ENCODE measurements around the gene MSI1. TPM values are rescaled to one million over a fixed set of nuclear protein-coding genes. Genes with fewer than 3 reads are reported as not detected.
A peak's percentile ranks its signal among the peaks of the same experiment; 100 is the strongest.

The MSI1 gene
- total and polyA plus RNA-seq, 5 experiments from 2014 or later: not detected

DNA sequence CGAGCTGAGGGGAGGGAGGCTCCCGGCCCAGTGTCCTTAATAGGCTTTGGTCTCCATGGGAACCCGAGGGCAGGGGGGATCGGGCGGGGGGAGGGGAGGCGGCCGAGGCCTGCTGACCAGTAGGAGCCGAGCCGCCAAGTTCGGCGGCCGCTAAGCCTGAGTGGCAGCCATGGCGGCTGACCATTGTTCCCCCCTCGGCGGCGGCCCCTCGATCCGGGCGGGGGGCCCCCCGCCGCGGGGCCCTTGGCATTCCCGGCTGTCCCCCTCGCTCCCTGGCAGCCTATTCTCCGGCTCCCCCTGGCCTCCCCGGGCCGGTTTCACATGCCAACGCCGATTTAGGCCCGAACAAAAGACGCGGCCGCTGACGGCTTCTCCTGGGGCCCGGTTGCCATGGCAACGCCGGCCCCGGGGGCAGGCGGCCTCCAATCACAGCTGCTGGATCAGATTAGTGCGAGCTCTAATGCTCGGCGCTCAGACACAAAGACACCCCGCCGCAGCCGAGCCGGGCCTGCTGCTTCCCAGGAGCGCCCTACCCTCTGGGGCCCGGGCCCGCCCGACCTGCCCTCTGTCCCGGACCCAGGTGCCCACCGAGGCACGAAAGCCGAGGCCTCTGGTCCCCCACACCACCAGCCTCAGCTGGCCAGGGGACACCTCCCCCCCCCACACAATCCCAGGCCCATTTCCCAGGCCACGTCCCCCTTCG is 7.3 kb downstream of the MSI1 start:
- Mint-ChIP-seq H3K9me3 (no peaks in the 10 kb centered on the region), H3K36me3 (no peaks in the 10 kb centered on the region), H3K4me3 (peak overlapping the region in 5 of 10 donors; percentile 10 to 67 (median 26)), H3K27ac (peak overlapping the region in 1 of 10 donors; percentile 84), H3K4me1 (peaks cover 7 to 11% (median 7%) of the 10 kb centered on the region in 4 donors), H3K27me3 (peaks cover 33 to 95% (median 67%) of the 10 kb centered on the region in 5 donors)
- POLR2A ChIA-PET: no interaction called here
- DNase-seq (peak in 6 of 10 donors; percentile 8 to 38 (median 24)), ATAC-seq (peak; percentile 68 to 70)

GRCh38 chr12:120359128-120359527 is 9.8 kb downstream of the MSI1 start:
- Mint-ChIP-seq H3K9me3 (no peaks in the 10 kb centered on the region), H3K27ac (no peak overlapping the region), H3K36me3 (no peaks in the 10 kb centered on the region), H3K4me1 (peaks cover 6 to 11% (median 7%) of the 10 kb centered on the region in 4 donors), H3K4me3 (no peak overlapping the region), H3K27me3 (peaks cover 24 to 70% (median 51%) of the 10 kb centered on the region in 5 donors)
- POLR2A ChIA-PET: interaction anchor here (0.6 kb wide), 1 partner anchor 91 kb away, joined by 3 read pairs; no protein-coding TSS in a partner anchor
- ATAC-seq (no peak), DNase-seq (no peak)

DNA sequence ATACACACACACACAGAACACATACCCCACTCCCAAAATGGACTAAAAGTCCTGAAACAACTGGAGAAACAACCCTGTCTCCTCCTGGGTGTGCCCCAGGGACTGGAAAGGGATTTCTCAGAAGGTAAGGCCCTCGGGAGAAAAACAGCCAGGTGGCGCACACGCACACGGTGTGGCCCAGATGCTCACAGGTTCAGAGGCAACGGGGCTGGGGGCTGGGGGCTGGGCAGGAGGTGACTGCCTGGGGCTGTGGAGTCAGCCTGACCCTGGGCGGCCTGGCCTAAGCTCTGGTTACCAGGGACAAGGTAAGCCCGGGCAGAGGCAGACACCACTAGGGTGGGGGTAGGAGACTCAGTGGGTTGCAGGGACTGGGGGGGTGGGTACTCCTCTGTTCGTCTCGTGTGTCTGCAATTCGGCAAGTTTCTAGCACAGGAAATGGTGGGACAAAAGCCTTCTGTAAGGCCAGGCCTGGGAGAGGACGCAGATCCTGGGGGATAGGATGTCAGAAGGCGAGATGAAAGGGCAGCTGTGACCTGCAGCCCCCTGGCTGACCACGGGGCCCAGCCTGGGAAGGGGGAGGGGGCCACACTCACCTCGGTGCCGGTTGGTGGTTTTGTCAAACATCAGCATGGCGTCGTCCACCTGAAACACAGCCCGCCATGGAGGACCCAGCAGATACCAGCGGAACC is 10.4 kb downstream of the MSI1 start:
- POLR2A ChIA-PET: interaction anchor here (0.6 kb wide), 1 partner anchor 90 kb away, joined by 3 read pairs; no protein-coding TSS in a partner anchor
- Mint-ChIP-seq H3K9me3 (no peaks in the 10 kb centered on the region), H3K27ac (no peak overlapping the region), H3K27me3 (peaks cover 22 to 69% (median 46%) of the 10 kb centered on the region in 5 donors), H3K4me1 (peaks cover 6 to 11% (median 7%) of the 10 kb centered on the region in 4 donors), H3K36me3 (no peaks in the 10 kb centered on the region), H3K4me3 (no peak overlapping the region)
- ATAC-seq (no peak), DNase-seq (peak in 1 of 10 donors; percentile 60)

DNA sequence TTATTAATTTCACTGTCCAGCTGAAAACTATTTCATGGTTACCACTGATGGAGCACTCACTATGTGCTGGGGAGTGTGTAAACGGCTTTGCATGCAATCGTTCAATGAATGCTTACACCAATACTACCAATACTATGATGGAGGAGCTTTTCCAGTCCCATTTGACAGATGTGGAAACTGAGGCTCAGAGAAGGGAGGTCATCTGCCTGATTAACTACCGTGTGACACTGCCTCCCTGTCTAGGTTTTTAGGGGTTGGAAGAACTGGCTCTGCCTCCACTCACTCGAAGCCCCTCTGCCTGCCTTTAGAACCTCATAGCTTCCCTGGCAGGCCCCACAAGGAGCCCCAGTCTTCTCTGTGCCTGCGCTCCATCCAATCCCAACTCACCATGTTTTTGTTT is 11.9 kb downstream of the MSI1 start:
- ATAC-seq (no peak), DNase-seq (no peak)
- Mint-ChIP-seq H3K27me3 (peaks cover 17 to 58% (median 32%) of the 10 kb centered on the region in 5 donors), H3K27ac (no peak overlapping the region), H3K9me3 (no peaks in the 10 kb centered on the region), H3K36me3 (no peaks in the 10 kb centered on the region), H3K4me3 (no peak overlapping the region), H3K4me1 (peaks cover 3 to 7% (median 5%) of the 10 kb centered on the region in 4 donors)
- POLR2A ChIA-PET: no interaction called here

GRCh38 chr12:120356567-120357030 is 12.4 kb downstream of the MSI1 start:
- Mint-ChIP-seq H3K4me3 (no peak overlapping the region), H3K27me3 (peaks cover 16 to 53% (median 31%) of the 10 kb centered on the region in 5 donors), H3K36me3 (no peaks in the 10 kb centered on the region), H3K4me1 (peaks cover 0 to 5% (median 2%) of the 10 kb centered on the region in 4 donors), H3K9me3 (no peaks in the 10 kb centered on the region), H3K27ac (no peak overlapping the region)
- peak; percentile 52 to 82 (median 66) for DNase-seq
- ATAC-seq: peak; percentile 82 to 98
- POLR2A ChIA-PET: no interaction called here

- POLR2A ChIA-PET: interaction anchor here (0.6 kb wide), 1 partner anchor 555 kb away, joined by 4 read pairs; no protein-coding TSS in a partner anchor
- Mint-ChIP-seq H3K27ac (peak overlapping the region in 1 of 10 donors; percentile 52), H3K27me3 (peaks cover 3 to 25% (median 15%) of the 10 kb centered on the region in 5 donors), H3K36me3 (no peaks in the 10 kb centered on the region), H3K9me3 (no peaks in the 10 kb centered on the region), H3K4me1 (peaks cover 0 to 3% (median 0%) of the 10 kb centered on the region in 4 donors), H3K4me3 (no peak overlapping the region)
- ATAC-seq: no peak
- no peak for DNase-seq
Observed at GRCh38 chr12:120353556-120354317, 15.2 kb downstream of the MSI1 start.

DNA sequence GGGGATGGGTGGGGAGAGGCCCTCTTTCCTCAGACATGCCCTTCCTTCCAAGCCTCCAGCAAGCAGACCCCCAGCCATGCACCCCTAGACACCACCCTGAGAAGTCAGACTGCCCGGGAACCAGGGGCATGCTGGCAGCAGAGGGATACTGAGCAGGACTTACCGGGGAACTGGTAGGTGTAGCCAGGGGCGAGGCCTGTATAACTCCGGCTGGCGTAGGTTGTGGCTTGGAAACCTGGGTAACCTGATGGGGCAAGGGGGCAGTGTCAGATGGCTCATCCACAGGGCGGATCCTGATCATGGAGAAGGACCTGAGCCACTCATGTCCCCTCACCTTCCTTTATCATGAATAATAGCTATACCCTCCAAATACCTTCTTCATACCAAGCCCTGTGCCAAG is 15.8 kb downstream of the MSI1 start:
- H3K36me3 Mint-ChIP-seq: no peaks in the 10 kb centered on the region
- POLR2A ChIA-PET: no interaction called here
- ATAC-seq (no peak), DNase-seq (no peak)
- H3K27ac Mint-ChIP-seq: no peak overlapping the region
- peaks cover 3 to 19% (median 13%) of the 10 kb centered on the region in 5 donors for H3K27me3 Mint-ChIP-seq
- no peak overlapping the region for H3K4me3 Mint-ChIP-seq
- H3K4me1 Mint-ChIP-seq: peaks cover 0 to 3% (median 0%) of the 10 kb centered on the region in 4 donors
- H3K9me3 Mint-ChIP-seq: no peaks in the 10 kb centered on the region

GRCh38 chr12:120352117-120352516 is 16.8 kb downstream of the MSI1 start:
- Mint-ChIP-seq H3K36me3 (no peaks in the 10 kb centered on the region), H3K27me3 (peaks cover 0 to 11% (median 7%) of the 10 kb centered on the region in 5 donors)
- POLR2A ChIA-PET: interaction anchor here (0.7 kb wide), 1 partner anchor 15 kb away, joined by 3 read pairs; no protein-coding TSS in a partner anchor

DNA sequence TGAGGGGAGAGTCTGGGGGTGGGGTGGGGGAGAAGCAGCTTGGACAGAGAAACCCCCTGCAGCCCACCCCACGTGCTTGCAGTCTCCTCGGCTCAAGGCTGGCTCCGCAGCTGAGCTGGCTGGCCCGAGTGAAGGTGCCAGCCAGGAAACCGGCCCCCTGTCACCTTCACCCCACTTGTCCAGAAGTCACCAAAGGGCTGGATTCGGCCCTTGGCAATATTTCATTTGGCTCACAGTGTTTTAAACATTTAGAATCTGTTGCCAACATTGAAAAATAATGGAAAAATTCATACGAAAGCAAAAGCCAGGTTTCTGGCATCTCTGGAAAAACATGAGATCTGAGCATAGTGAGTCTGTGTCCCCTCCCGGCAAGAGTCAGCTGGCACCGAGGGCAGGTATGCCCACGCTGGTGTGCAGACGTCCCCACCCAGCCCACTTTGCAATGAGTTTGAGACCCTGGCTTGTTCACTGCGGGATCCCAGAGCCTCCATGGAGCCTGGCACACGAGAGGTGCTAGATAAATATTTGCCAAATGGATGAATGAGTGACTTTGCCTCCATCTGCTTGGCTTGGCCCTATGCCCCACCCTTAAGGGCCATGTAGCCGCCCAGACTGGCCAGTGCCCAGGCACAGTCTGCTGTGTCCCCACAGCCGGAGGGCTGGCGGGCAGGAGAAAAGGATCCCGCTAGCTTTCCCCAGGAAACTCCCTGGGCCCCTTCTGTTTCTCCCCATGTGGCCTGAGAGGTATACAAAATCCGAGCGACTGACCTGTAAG is 18.2 kb downstream of the MSI1 start:
- ATAC-seq (no peak), DNase-seq (no peak)
- no peak overlapping the region for H3K4me3 Mint-ChIP-seq
- peaks cover 0 to 9% (median 3%) of the 10 kb centered on the region in 5 donors for H3K27me3 Mint-ChIP-seq
- POLR2A ChIA-PET: no interaction called here
- no peaks in the 10 kb centered on the region for H3K36me3 Mint-ChIP-seq
- no peaks in the 10 kb centered on the region for H3K4me1 Mint-ChIP-seq
- no peaks in the 10 kb centered on the region for H3K9me3 Mint-ChIP-seq
- no peak overlapping the region for H3K27ac Mint-ChIP-seq

More at GRCh38 chr12:120352117-120352516, 16.8 kb downstream of the MSI1 start:
- H3K4me1 Mint-ChIP-seq: no peaks in the 10 kb centered on the region
- no peaks in the 10 kb centered on the region for H3K9me3 Mint-ChIP-seq
- no peak overlapping the region for H3K27ac Mint-ChIP-seq
- H3K4me3 Mint-ChIP-seq: no peak overlapping the region
- DNase-seq: no peak
- no peak for ATAC-seq

DNA sequence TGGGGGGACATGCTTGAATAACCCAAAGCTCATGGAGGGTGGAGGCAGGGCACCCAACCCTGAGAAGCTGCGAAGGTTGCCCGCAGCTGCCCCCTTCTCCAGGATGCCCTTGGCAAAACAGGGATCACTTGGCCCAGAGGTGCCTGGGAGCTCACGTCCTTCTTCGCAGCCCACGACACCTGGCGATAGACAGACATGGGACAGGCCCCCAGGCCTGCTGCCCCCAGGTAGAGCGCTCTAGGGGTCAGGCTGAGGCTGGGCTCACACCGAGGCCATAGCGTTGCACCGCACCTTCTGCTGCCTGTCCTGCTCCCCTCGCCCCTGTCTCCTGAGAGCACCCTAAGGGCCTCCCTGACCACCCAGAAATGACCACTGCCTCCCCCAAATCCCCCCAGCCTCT is 21.2 kb downstream of the MSI1 start:
- no peaks in the 10 kb centered on the region for H3K36me3 Mint-ChIP-seq
- no peak for ATAC-seq
- H3K4me1 Mint-ChIP-seq: no peaks in the 10 kb centered on the region
- H3K27ac Mint-ChIP-seq: no peak overlapping the region
- peaks cover 0 to 4% (median 0%) of the 10 kb centered on the region in 5 donors for H3K27me3 Mint-ChIP-seq
- DNase-seq: no peak
- no peaks in the 10 kb centered on the region for H3K9me3 Mint-ChIP-seq
- H3K4me3 Mint-ChIP-seq: no peak overlapping the region
- POLR2A ChIA-PET: no interaction called here

- POLR2A ChIA-PET: no interaction called here
- H3K4me3 Mint-ChIP-seq: no peak overlapping the region
- H3K27me3 Mint-ChIP-seq: peaks cover 0 to 3% (median 0%) of the 10 kb centered on the region in 5 donors
- no peaks in the 10 kb centered on the region for H3K9me3 Mint-ChIP-seq
- no peaks in the 10 kb centered on the region for H3K4me1 Mint-ChIP-seq
- DNase-seq (no peak), ATAC-seq (no peak)
- no peak overlapping the region for H3K27ac Mint-ChIP-seq
- no peaks in the 10 kb centered on the region for H3K36me3 Mint-ChIP-seq
Observed at GRCh38 chr12:120346681-120347080, 22.3 kb downstream of the MSI1 start.

GRCh38 chr12:120346031-120346430 is 22.9 kb downstream of the MSI1 start:
- ATAC-seq (no peak), DNase-seq (no peak)
- Mint-ChIP-seq H3K36me3 (no peaks in the 10 kb centered on the region), H3K4me3 (no peak overlapping the region), H3K9me3 (no peaks in the 10 kb centered on the region), H3K27ac (no peak overlapping the region), H3K4me1 (no peaks in the 10 kb centered on the region), H3K27me3 (peaks cover 0 to 2% (median 0%) of the 10 kb centered on the region in 5 donors)
- POLR2A ChIA-PET: no interaction called here

Data from naive thymus-derived CD8-positive, alpha-beta T cell (primary cell).